ENCODE results near the gene CASKIN1. TPM values are rescaled to one million over a fixed set of nuclear protein-coding genes. Genes with fewer than 3 reads are reported as not detected.

CASKIN1 gene
- total RNA-seq, 4 donors from 2014 or later = 0.12 to 0.19 (median 0.14) TPM

DNA sequence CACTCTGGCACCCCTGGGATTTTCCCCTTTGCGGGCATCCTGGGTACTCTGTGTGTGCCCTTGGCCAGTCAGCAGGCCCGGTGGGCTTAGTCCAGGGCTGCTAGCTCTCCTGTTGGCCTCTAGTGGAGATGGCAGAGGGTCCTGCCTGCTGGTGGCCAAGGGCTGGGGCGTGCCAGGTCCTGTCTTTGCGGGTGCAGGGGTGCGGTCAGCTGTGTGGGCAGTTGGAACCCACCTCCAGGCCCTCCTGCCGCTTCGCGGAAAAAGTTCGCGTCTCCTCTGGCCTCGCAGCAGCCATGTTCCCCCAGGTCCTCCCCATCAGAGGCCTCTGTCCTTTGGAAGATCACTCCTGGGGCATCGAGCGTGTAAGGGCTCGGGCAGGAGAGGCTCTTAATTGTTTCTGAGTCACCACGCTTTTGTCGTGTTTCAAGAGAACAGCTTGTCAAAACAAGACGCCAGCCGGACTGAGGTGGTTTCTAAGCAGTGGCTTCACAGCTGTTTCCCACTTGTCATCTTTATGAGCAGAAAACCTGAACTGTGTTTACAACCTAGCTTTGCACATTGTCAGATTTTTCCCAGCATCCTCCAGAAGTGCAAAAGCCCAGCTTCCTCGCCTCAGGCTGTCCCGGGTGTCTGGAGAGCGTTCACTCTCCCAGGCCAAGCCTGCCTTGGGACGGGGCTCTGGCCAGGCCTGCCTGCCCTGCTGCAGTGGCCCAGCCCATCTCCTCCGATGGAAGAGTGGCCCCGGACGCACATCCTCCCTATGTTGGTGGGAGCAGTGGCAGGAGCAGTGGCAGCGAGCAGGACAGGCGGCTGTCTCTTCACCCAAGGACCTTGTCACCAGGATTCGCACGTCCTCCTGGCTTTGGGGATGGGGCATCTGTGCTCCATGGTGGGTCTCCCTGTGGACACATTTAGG lies 34.9 kb upstream of the CASKIN1 start:
- ATAC-seq (ENCODE audit: low FRiP score) = no peak

DNA sequence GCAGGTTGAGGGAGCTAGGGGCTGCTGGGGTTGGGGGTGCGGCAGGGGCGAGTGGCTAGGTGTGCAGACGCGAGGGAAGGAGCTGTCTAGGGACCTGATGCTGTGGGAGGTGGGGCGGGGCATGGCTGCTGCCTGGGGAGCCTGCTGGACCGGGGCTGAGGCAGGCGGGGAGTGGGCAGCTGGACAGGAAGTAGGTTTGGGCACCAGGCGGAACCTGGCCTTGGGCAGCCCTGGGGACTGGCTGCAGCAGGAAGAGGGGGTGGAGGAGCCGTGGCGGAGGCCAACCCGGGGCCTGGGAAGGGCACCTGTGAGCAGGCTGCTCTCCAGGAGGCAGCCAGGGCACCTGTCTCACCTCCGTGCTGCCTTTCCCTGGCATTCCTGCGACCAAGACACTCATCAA lies 34.0 kb upstream of the CASKIN1 start:
- DNase-seq (ENCODE audit: low spot score) (no peak), ATAC-seq (ENCODE audit: low FRiP score) (no peak)
- TF ChIP-seq, protein P1, sequence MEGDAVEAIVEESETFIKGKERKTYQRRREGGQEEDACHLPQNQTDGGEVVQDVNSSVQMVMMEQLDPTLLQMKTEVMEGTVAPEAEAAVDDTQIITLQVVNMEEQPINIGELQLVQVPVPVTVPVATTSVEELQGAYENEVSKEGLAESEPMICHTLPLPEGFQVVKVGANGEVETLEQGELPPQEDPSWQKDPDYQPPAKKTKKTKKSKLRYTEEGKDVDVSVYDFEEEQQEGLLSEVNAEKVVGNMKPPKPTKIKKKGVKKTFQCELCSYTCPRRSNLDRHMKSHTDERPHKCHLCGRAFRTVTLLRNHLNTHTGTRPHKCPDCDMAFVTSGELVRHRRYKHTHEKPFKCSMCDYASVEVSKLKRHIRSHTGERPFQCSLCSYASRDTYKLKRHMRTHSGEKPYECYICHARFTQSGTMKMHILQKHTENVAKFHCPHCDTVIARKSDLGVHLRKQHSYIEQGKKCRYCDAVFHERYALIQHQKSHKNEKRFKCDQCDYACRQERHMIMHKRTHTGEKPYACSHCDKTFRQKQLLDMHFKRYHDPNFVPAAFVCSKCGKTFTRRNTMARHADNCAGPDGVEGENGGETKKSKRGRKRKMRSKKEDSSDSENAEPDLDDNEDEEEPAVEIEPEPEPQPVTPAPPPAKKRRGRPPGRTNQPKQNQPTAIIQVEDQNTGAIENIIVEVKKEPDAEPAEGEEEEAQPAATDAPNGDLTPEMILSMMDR (IDR thresholded peaks at IDR 0.05) = no peak

More for the DNA sequence above, 34.9 kb upstream of the CASKIN1 start:
- TF ChIP-seq, protein P1 (IDR thresholded peaks at IDR 0.05) = no peak
- no peak for DNase-seq (ENCODE audit: low spot score)

DNA sequence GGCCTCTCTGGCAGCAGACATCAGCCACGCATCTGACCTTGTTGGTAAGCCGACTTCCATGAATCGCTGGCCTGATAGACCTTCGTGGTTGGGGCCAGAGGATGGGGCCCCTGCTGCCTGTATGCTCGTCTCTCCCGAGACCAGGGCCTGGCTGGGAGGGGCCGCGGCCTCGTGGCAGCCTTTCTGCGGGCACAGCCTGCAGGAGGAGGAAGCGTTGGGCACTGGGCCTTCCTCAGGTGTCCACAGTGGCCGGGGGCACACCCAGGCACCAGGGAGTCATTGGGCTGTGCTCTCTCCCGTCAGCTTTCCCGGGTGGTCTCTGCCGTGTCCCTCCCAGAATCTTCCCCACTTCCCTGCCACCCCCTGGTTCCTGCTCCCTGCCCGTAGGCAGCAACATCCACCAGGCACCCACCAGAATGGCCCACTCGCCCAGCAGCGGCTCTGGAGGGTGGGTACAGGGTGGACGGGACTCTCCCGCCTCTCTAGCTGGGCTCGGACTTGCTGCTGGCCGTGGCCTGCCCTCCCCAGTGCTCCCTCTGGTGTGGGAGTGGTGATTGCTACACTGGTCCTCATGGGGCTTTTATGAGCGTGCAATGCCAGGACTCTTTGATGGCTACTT lies 33.3 kb upstream of the CASKIN1 start:
- DNase-seq (ENCODE audit: low spot score) = no peak
- TF ChIP-seq, protein P1 (IDR thresholded peaks at IDR 0.05) = no peak
- ATAC-seq (ENCODE audit: low FRiP score) = no peak

DNA sequence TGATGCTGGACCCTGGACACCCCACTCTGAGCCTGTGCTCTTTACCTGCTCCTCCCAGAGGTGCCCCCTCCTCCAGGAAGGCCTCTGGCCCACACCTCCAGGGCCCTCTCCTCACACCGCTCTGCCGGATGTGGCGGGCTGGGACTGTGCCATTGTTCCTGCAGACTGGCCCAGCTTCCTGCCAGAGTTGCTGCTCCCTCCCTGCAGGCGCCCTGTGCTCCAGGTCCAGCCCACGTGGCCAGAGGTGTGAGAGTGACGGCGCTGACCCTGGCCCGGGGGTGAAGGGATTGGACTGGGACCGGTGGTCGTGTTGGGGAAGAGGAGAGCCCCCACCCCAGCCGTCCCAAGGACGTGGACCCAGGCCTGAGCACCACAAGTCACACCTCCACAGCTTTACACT lies 32.7 kb upstream of the CASKIN1 start:
- TF ChIP-seq, protein P1 (IDR thresholded peaks at IDR 0.05) = no peak
- DNase-seq (ENCODE audit: low spot score) = no peak
- no peak for ATAC-seq (ENCODE audit: low FRiP score)

DNA sequence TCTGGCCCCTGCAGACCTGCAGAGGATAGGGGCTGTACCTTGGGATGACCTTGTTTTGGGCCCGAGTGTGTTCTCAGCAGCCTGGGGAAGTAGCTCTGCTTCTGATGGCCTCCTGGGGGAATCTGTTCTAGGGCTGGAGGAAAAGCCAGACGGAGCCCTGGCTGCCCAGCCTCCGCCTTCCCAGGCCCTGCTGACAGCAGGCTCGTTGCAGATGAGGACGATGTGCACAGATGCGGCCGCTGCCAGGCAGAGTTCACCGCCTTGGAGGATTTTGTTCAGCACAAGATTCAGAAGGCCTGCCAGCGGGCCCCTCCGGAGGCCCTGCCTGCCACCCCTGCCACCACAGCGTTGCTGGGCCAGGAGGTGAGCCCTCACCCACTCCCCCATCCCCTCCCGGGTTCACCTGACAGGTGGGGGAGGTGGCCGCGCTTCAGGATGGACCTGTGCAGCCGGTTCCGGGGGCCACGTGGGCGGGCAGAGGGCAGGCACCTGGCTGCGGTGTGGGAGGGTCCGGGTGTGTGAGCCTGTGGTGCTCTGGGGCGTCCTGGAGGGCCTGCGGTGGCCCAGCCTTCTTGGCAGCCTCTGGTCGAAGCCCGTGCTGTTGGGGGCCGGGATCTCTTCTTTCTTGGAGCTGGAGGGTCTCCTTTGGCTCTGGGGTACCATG lies 31.9 kb upstream of the CASKIN1 start:
- no peak for ATAC-seq (ENCODE audit: low FRiP score)
- no peak for DNase-seq (ENCODE audit: low spot score)
- TF ChIP-seq, protein P1 (IDR thresholded peaks at IDR 0.05) = no peak

DNA sequence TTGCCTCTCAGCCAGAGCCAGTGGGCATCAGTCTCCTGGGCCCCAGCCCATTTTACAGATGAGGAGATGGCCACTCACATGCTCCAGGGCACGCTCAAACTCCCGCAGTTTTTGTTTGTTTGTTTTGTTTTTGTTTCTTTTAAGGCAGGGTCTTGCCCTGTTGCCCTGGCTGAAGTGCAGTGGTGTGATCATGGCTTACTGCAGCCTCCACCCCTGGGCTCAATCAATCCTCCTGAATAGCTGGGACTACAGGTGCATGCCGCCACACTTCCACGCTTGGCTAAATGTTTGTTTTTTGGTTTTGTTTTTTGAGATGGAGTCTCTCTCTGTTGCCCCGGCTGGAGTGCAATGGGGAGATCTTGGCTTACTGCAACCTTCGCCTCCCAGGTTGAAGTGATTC lies 30.5 kb upstream of the CASKIN1 start:
- DNase-seq (ENCODE audit: low spot score) = no peak
- TF ChIP-seq, protein P1 (IDR thresholded peaks at IDR 0.05) = no peak
- ATAC-seq (ENCODE audit: low FRiP score) = no peak

Measured in omental fat pad (tissue), 4 donors.